C4-2B (cell line): ENCODE measurements around the gene GPR45.

Source experiments
- ZFX ChIP-seq: fragments of 450-650 bp; IDR thresholded peaks from 2 replicates; pipeline ENCODE4 v1.6.1; 2017
- TF ChIP-seq, protein P1 (sequence below): fragments of 450-650 bp; conservative IDR thresholded peaks from 2 replicates; pipeline ENCODE4 v1.5.1; 2017; ENCODE audit warnings: mild to moderate bottlenecking

GRCh38 chr2:105249891-105250290 lies 8.3 kb downstream of the GPR45 start:
- TF ChIP-seq, protein P1, sequence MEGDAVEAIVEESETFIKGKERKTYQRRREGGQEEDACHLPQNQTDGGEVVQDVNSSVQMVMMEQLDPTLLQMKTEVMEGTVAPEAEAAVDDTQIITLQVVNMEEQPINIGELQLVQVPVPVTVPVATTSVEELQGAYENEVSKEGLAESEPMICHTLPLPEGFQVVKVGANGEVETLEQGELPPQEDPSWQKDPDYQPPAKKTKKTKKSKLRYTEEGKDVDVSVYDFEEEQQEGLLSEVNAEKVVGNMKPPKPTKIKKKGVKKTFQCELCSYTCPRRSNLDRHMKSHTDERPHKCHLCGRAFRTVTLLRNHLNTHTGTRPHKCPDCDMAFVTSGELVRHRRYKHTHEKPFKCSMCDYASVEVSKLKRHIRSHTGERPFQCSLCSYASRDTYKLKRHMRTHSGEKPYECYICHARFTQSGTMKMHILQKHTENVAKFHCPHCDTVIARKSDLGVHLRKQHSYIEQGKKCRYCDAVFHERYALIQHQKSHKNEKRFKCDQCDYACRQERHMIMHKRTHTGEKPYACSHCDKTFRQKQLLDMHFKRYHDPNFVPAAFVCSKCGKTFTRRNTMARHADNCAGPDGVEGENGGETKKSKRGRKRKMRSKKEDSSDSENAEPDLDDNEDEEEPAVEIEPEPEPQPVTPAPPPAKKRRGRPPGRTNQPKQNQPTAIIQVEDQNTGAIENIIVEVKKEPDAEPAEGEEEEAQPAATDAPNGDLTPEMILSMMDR, result no peak
- no peak for TF ChIP-seq ZFX
